Measurements from ENCODE around the gene RAD21L1.
"Not testable (repeated sequence)": the region's sequence is repeated elsewhere in the genome, so short reads cannot be mapped to it uniquely, and the experiment has no call there.

Gene RAD21L1

GRCh38 chr20:1199964-1200363 lies 25.9 kb upstream of the RAD21L1 start:
- no peak for DNase-seq

- DNase-seq, result no peak
Observed at GRCh38 chr20:1202762-1203504, 22.9 kb upstream of the RAD21L1 start, which contains the start of gene C20orf202. Gene C20orf202 (plus strand): TSS chr20:1203454. CDS start chr20:1203586, 132 bp downstream.

- DNase-seq, result no peak
Observed at GRCh38 chr20:1203630-1204029, 22.2 kb upstream of the RAD21L1 start.

GRCh38 chr20:1204113-1204512 lies 21.7 kb upstream of the RAD21L1 start:
- no peak for DNase-seq

- no peak for DNase-seq
Observed at GRCh38 chr20:1204576-1204975, 21.3 kb upstream of the RAD21L1 start.

GRCh38 chr20:1205802-1206201 lies 20.0 kb upstream of the RAD21L1 start:
- no peak for DNase-seq

- no peak for DNase-seq
Observed at GRCh38 chr20:1206366-1207148, 19.3 kb upstream of the RAD21L1 start.

- DNase-seq, result no peak
Observed at GRCh38 chr20:1207293-1207878, 18.5 kb upstream of the RAD21L1 start.

- DNase-seq, result no peak
Observed at GRCh38 chr20:1209447-1210387, 16.1 kb upstream of the RAD21L1 start.

- no peak for DNase-seq
Observed at GRCh38 chr20:1210501-1210900, 15.3 kb upstream of the RAD21L1 start.

- DNase-seq, result no peak
Observed at GRCh38 chr20:1212023-1212422, 13.8 kb upstream of the RAD21L1 start.

- DNase-seq, result peak in 10 of 14 donors; percentile 7 to 34 (median 22)
Observed at GRCh38 chr20:1212607-1213396, 13.0 kb upstream of the RAD21L1 start.

GRCh38 chr20:1214838-1215261 lies 11.0 kb upstream of the RAD21L1 start:
- no peak for DNase-seq

GRCh38 chr20:1215386-1216170 lies 10.3 kb upstream of the RAD21L1 start:
- DNase-seq, result no peak

GRCh38 chr20:1216527-1217427 lies 9.1 kb upstream of the RAD21L1 start:
- not testable (repeated sequence) for DNase-seq

GRCh38 chr20:1222750-1223149 lies 3.1 kb upstream of the RAD21L1 start:
- not testable (repeated sequence) for DNase-seq

- no peak for DNase-seq
Observed at GRCh38 chr20:1224205-1224890, 1.5 kb upstream of the RAD21L1 start.

- DNase-seq, result no peak
Observed at GRCh38 chr20:1225263-1225782, 521 bp upstream of the RAD21L1 start.
